Astrocyte (in vitro differentiated cells and primary cell): ENCODE data around the gene LZTS2. TPM values are rescaled to one million over a fixed set of nuclear protein-coding genes. Genes with fewer than 3 reads are reported as not detected.

Experiments used
- DNase-seq: peaks from one replicate; pipeline ENCODE4 v3.0.0-alpha.2; 2010; ENCODE audit warnings: low read depth
- FAIRE-seq: peaks from 2 replicates; lab custom pipeline; 2011; peaks lifted over from hg19 to GRCh38; lab: Jason Lieb, UNC
- H2AFZ ChIP-seq: 2 replicates; pipeline ENCODE4 v1.6.0; 2012; ENCODE audit warnings: low read depth, low read length, inconsistent platforms
- H3K27ac ChIP-seq: 2 replicates; pipeline ENCODE4 v1.5.1; 2011; ENCODE audit warnings: low read depth, low read length, inconsistent platforms
- H3K27me3 ChIP-seq: 2 replicates; pipeline ENCODE4 v1.6.0; 2011; ENCODE audit warnings: low read length, inconsistent platforms; ENCODE audit not compliant: insufficient read depth
- H3K36me3 ChIP-seq: 2 replicates; pipeline ENCODE4 v1.5.1; 2011; ENCODE audit warnings: low read length, inconsistent platforms; ENCODE audit not compliant: insufficient read depth
- H3K4me1 ChIP-seq: 2 replicates; pipeline ENCODE4 v1.5.1; 2011; ENCODE audit warnings: low read length, inconsistent platforms; ENCODE audit not compliant: insufficient read depth
- H3K4me2 ChIP-seq: 2 replicates; pipeline ENCODE4 v1.6.0; 2012; ENCODE audit warnings: low read length, inconsistent platforms
- H3K4me3 ChIP-seq: 2 replicates; pipeline ENCODE4 v1.5.1; 2011; ENCODE audit warnings: low read depth, mild to moderate bottlenecking, low read length, inconsistent platforms; ENCODE audit not compliant: insufficient read depth
- H3K79me2 ChIP-seq: 2 replicates; pipeline ENCODE4 v1.6.0; 2012; ENCODE audit warnings: mild to moderate bottlenecking, low read length, inconsistent platforms; ENCODE audit not compliant: insufficient read depth
- H3K9ac ChIP-seq: 2 replicates; pipeline ENCODE4 v1.6.0; 2012; ENCODE audit warnings: mild to moderate bottlenecking, low read length, inconsistent platforms
- H3K9me3 ChIP-seq: 2 replicates; pipeline ENCODE4 v1.5.1; 2012; ENCODE audit warnings: low read depth, mild to moderate bottlenecking, low read length, inconsistent platforms; ENCODE audit not compliant: insufficient read depth
- H4K20me1 ChIP-seq: 2 replicates; pipeline ENCODE4 v1.6.0; 2012; ENCODE audit warnings: low read length, inconsistent platforms; ENCODE audit not compliant: insufficient read depth
- H3K27ac Mint-ChIP-seq: one replicate; pipeline ENCODE4 v1.8.0; 2021; ENCODE audit warnings: mild to moderate bottlenecking, mixed read lengths; ENCODE audit not compliant: unreplicated experiment
- H3K27me3 Mint-ChIP-seq: one replicate; pipeline ENCODE4 v1.8.0; 2021; ENCODE audit warnings: low read depth, mixed read lengths; ENCODE audit not compliant: unreplicated experiment
- H3K36me3 Mint-ChIP-seq: one replicate; pipeline ENCODE4 v1.8.0; 2021; ENCODE audit warnings: low read depth, mixed read lengths; ENCODE audit not compliant: unreplicated experiment
- H3K4me1 Mint-ChIP-seq: one replicate; pipeline ENCODE4 v1.8.0; 2021; ENCODE audit warnings: low read depth, mixed read lengths; ENCODE audit not compliant: unreplicated experiment
- H3K4me3 Mint-ChIP-seq: one replicate; pipeline ENCODE4 v1.8.0; 2021; ENCODE audit warnings: mild to moderate bottlenecking, moderate library complexity, mixed read lengths; ENCODE audit not compliant: unreplicated experiment
- H3K9me3 Mint-ChIP-seq: one replicate; pipeline ENCODE4 v1.8.0; 2021; ENCODE audit warnings: mild to moderate bottlenecking, mixed read lengths; ENCODE audit not compliant: unreplicated experiment
- CTCF ChIP-seq: IDR thresholded peaks from 2 replicates; pipeline ENCODE4 v1.5.1; 2011; ENCODE audit warnings: low read depth, mild to moderate bottlenecking, inconsistent platforms, low read length, moderate library complexity; ENCODE audit not compliant: insufficient read depth
- EZH2 ChIP-seq: IDR thresholded peaks from 2 replicates; pipeline ENCODE4 v1.6.1; 2012; ENCODE audit warnings: mild to moderate bottlenecking, low read length, inconsistent platforms; ENCODE audit not compliant: insufficient read depth
- total RNA-seq: library from RNA; stranded (reverse); gene quantifications from 2 replicates; pipeline ENCODE4 v1.2.1, GENCODE V29; 2021

The LZTS2 gene
- total RNA-seq, 1 donor from 2014 or later: 69.9 TPM

GRCh38 chr10:100969187-100970075 lies 30.2 kb upstream of the LZTS2 start, which contains the start of gene SEMA4G:
Gene SEMA4G, plus strand, starts transcription at chr10:100969504. Its CDS starts 3,409 bp downstream, at chr10:100972913.
- H3K4me3 Mint-ChIP-seq: peak within 1 kb of the TSS; percentile 80
- no peaks in the 10 kb centered on the region for H3K9me3 ChIP-seq
- H3K27me3 Mint-ChIP-seq: no peaks in the 10 kb centered on the region
- FAIRE-seq: no peak
- H3K27ac ChIP-seq: no peak within 1 kb of the TSS
- H3K4me1 ChIP-seq: peaks cover 8% of the 10 kb centered on the region
- H3K27ac Mint-ChIP-seq: no peak within 1 kb of the TSS
- H3K4me3 ChIP-seq: peak within 1 kb of the TSS; percentile 72
- H3K9me3 Mint-ChIP-seq: no peaks in the 10 kb centered on the region
- peaks cover 10% of the 10 kb centered on the region for H3K36me3 ChIP-seq
- H3K27me3 ChIP-seq: no peaks in the 10 kb centered on the region
- H4K20me1 ChIP-seq: no peaks in the 10 kb centered on the region
- DNase-seq: no peak
- no peaks in the 10 kb centered on the region for H3K36me3 Mint-ChIP-seq
- TF ChIP-seq CTCF: peak; percentile 48
- TF ChIP-seq EZH2: peak; percentile 42
- H3K79me2 ChIP-seq: no peaks in the 10 kb centered on the region
- H2AFZ ChIP-seq: peak within 1 kb of the TSS; percentile 88
- H3K9ac ChIP-seq: peak within 1 kb of the TSS; percentile 72
- H3K4me1 Mint-ChIP-seq: peaks cover 10% of the 10 kb centered on the region
- H3K4me2 ChIP-seq: peak within 1 kb of the TSS; percentile 96

- no peak overlapping the region for H3K4me3 ChIP-seq
- peak overlapping the region; percentile 77 for H3K4me3 Mint-ChIP-seq
- TF ChIP-seq CTCF (no peak), EZH2 (no peak)
- H3K27me3 Mint-ChIP-seq: no peaks in the 10 kb centered on the region
- H3K9me3 Mint-ChIP-seq: no peaks in the 10 kb centered on the region
- no peaks in the 10 kb centered on the region for H3K27me3 ChIP-seq
- no peak overlapping the region for H3K27ac ChIP-seq
- H3K9ac ChIP-seq: peak overlapping the region; percentile 72
- DNase-seq: no peak
- H2AFZ ChIP-seq: peak overlapping the region; percentile 88
- H3K36me3 ChIP-seq: peaks cover 6% of the 10 kb centered on the region
- no peaks in the 10 kb centered on the region for H3K9me3 ChIP-seq
- H3K79me2 ChIP-seq: no peaks in the 10 kb centered on the region
- no peaks in the 10 kb centered on the region for H3K36me3 Mint-ChIP-seq
- peak overlapping the region; percentile 96 for H3K4me2 ChIP-seq
- no peak for FAIRE-seq
- peaks cover 8% of the 10 kb centered on the region for H3K4me1 ChIP-seq
- H3K4me1 Mint-ChIP-seq: peaks cover 10% of the 10 kb centered on the region
- no peak overlapping the region for H3K27ac Mint-ChIP-seq
- no peaks in the 10 kb centered on the region for H4K20me1 ChIP-seq
Observed at GRCh38 chr10:100970076-100970913, 29.3 kb upstream of the LZTS2 start.
